Right lobe of liver (tissue), 6 donors: ENCODE measurements around the gene EFR3B. TPM values are rescaled to one million over a fixed set of nuclear protein-coding genes. Genes with fewer than 3 reads are reported as not detected.

Experiments used
- ATAC-seq, 4 donors: fragments of 200-7000 bp; cut with Tn5 transposase; one replicate each; pipeline ENCODE4 v1.9.1; 2020; ENCODE audit warnings: mild to moderate bottlenecking in 4 of 4, moderate library complexity in 4 of 4
- DNase-seq, 3 donors: peaks; one replicate each; pipeline ENCODE4 v3.0.0-alpha.2; 2020
- H3K27ac ChIP-seq, 3 donors: fragments of 200-600 bp; one replicate each; pipeline ENCODE4 v1.8.0; 2022
- H3K27me3 ChIP-seq, 2 donors: fragments of 200-600 bp; one replicate each; pipeline ENCODE4 v1.8.0; 2022
- H3K36me3 ChIP-seq, 4 donors: fragments of 200-600 bp; sonication (generic) in 1 of 4; one replicate each; pipeline versions ENCODE4 v1.5.1 to v1.8.0; 2017 to 2022; ENCODE audit warnings: control low read depth in 1 of 4
- H3K4me1 ChIP-seq, 4 donors: fragments of 200-600 bp; sonication (generic) in 1 of 4; one replicate each; pipeline versions ENCODE4 v1.5.1 to v1.8.0; 2017 to 2022; ENCODE audit warnings: control low read depth in 1 of 4
- H3K4me3 ChIP-seq, 3 donors: fragments of 200-600 bp; one replicate each; pipeline ENCODE4 v1.8.0; 2022
- H3K9me3 ChIP-seq, 4 donors: fragments of 200-600 bp; sonication (generic) in 1 of 4; one replicate each; pipeline versions ENCODE4 v1.5.1 to v1.8.0; 2017 to 2022; ENCODE audit warnings: control low read depth in 1 of 4
- CTCF ChIP-seq, 4 donors: fragments of 200-600 bp in 3 of 4; fragments of 450-650 bp in 1 of 4; IDR thresholded peaks; one replicate each; pipeline versions ENCODE4 v1.5.1 to v1.8.0; 2016 to 2022; ENCODE audit warnings: antibody characterized with exemption in 4 of 4, mild to moderate bottlenecking in 2 of 4
- POLR2A ChIP-seq: fragments of 450-650 bp; IDR thresholded peaks from one replicate; pipeline ENCODE4 v1.6.1; 2017; ENCODE audit warnings: antibody characterized with exemption, mild to moderate bottlenecking
- WGBS: methylation state at CpG from one replicate; pipeline ENCODE4 v1.1.6; 2018; ENCODE audit warnings: low coverage, low lambda C conversion rate; ENCODE audit not compliant: insufficient coverage; ENCODE audit errors: missing lambda C conversion rate; 5-methylcytosine and 5-hydroxymethylcytosine counted together
- intact Hi-C, 2 donors: fragments of 100-400 bp; cut with DNase I; formaldehyde crosslinking; loops; one replicate each; pipeline versions ENCODE4 v1.11.2 to v1.14.1; 2022
- total RNA-seq, 6 experiments: library from RNA; depleted of rRNA in 2 of 6; stranded (reverse); fragments of >200 nt in 2 of 6; fragmentation: NEBNext Ultra II Directional in 3 of 6; extraction: Animal tissue kit (Norgen Biotek cat#: 25700) in 3 of 6; gene quantifications; one replicate each; pipeline versions ENCODE4 v1.1.0 to v1.2.4, GENCODE V29; 2016 to 2023
- donor health status: DM: no; HTN: yes; CAD: no.
- donor health status: DM: no; HTN: no; CAD: no.
- donor health status: DM: no; HTN: no; CAD: no.
- donor health status: DM: no; HTN: yes; CAD: no.
- donor health status: DM: no; HTN: yes; CAD: no.

Gene EFR3B
- total RNA-seq, 6 experiments from 2014 or later = 0.12 to 0.33 (median 0.16) TPM; not detected in 1

DNA sequence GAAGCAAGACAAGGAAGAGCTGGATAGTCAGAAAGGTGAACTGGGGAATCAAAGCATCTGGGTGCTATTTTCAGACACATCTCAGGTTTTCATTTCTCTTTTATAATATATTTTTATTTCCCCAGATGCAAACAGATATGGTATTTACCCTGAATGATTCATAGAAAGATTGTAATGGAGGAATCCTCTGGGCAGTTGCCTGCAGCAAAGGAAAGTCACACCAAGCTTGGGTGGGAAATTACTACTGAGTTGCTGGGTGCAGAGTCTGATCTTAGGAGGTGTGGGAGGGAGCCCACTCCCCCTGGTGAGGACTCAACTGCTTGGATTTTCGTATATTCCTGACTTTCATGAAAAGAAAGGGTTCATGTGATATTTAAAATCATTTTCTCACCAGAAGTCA, 2.1 kb downstream of the EFR3B start:
- 67% methylated on average over 1 of the region's 1 CpG for WGBS
- no peak for ATAC-seq
- peaks cover 0 to 14% (median 2%) of the 10 kb centered on the region in 4 donors for H3K4me1 ChIP-seq
- H3K4me3 ChIP-seq = no peak overlapping the region
- intact Hi-C loops = no loop called here
- no peaks in the 10 kb centered on the region for H3K27me3 ChIP-seq
- no peak overlapping the region for H3K27ac ChIP-seq
- H3K36me3 ChIP-seq = no peaks in the 10 kb centered on the region
- H3K9me3 ChIP-seq = no peaks in the 10 kb centered on the region
- DNase-seq = no peak
- TF ChIP-seq CTCF (IDR thresholded peaks at IDR 0.05) = no peak
- TF ChIP-seq POLR2A = no peak

DNA sequence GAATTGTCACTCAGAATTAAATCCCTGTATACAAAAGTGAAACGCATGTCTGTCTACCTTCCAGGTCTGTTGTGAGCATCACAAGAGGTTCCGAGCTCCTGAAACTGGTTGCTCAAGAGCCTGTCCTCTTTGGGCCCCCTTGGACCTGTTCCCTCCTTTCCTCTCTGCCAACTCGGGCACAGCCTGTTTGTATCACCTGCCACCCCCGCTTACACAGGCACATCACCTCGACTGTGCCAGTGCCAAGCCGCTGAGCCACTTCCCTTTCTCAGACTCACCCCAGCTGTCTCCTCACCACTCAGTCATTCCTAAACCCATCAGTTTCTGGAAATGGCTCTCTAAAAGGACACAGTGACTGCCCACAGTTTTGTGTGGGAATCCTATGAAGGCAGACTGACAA, 3.1 kb downstream of the EFR3B start:
- Histone ChIP-seq H3K27me3 (no peaks in the 10 kb centered on the region), H3K4me3 (no peak overlapping the region), H3K27ac (no peak overlapping the region), H3K36me3 (no peaks in the 10 kb centered on the region), H3K9me3 (no peaks in the 10 kb centered on the region), H3K4me1 (peaks cover 0 to 14% (median 2%) of the 10 kb centered on the region in 4 donors)
- TF ChIP-seq CTCF (IDR thresholded peaks at IDR 0.05) (no peak), POLR2A (no peak)
- intact Hi-C loops = no loop called here
- no peak for DNase-seq
- ATAC-seq = no peak
- 66% methylated on average over 4 of the region's 6 CpGs for WGBS

GRCh38 chr2:25049422-25049821, 7.5 kb downstream of the EFR3B start:
- ATAC-seq (no peak), DNase-seq (no peak)
- Histone ChIP-seq H3K4me3 (no peak overlapping the region), H3K9me3 (no peaks in the 10 kb centered on the region), H3K4me1 (no peaks in the 10 kb centered on the region), H3K27me3 (no peaks in the 10 kb centered on the region), H3K27ac (no peak overlapping the region), H3K36me3 (no peaks in the 10 kb centered on the region)
- TF ChIP-seq POLR2A (no peak), CTCF (IDR thresholded peaks at IDR 0.05) (no peak)
- intact Hi-C loops = no loop called here
- WGBS = 90% methylated on average over 2 of the region's 4 CpGs

GRCh38 chr2:25050128-25050527, 8.3 kb downstream of the EFR3B start:
- no peak overlapping the region for H3K27ac ChIP-seq
- H3K9me3 ChIP-seq = no peaks in the 10 kb centered on the region

More at GRCh38 chr2:25050128-25050527, 8.3 kb downstream of the EFR3B start:
- no peak for ATAC-seq
- intact Hi-C loops = no loop called here
- no peaks in the 10 kb centered on the region for H3K4me1 ChIP-seq
- DNase-seq = no peak
- no peaks in the 10 kb centered on the region for H3K36me3 ChIP-seq
- no peak for TF ChIP-seq POLR2A
- no peak for TF ChIP-seq CTCF (IDR thresholded peaks at IDR 0.05)
- H3K4me3 ChIP-seq = no peak overlapping the region
- H3K27me3 ChIP-seq = no peaks in the 10 kb centered on the region
